ENCODE data around the gene ISG15. TPM values are rescaled to one million over a fixed set of nuclear protein-coding genes. Genes with fewer than 3 reads are reported as not detected.
"Not testable (repeated sequence)": the region's sequence is repeated elsewhere in the genome, so short reads cannot be mapped to it uniquely, and the experiment has no call there.

Gene ISG15
- total RNA-seq, 1 donor: 90.5 TPM

DNA sequence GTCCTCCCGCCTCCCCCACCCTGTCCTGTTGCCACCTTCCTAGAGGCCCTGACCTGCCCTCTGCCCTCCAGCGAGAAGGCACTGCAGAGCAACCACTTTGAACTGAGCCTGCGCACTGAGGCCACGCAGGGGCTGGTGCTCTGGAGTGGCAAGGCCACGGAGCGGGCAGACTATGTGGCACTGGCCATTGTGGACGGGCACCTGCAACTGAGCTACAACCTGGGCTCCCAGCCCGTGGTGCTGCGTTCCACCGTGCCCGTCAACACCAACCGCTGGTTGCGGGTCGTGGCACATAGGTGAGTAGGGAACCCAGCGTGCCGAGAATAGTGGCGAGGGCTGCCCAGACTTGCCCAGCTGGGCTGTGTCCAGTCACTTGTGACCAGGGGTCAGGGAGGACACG, 40.4 kb downstream of the ISG15 start:
- H3K27ac ChIP-seq (ENCODE audit: low read depth, low read length): no peak overlapping the region
- H3K79me2 ChIP-seq (ENCODE audit: insufficient read depth, low read length): no peaks in the 10 kb centered on the region
- H3K9me3 ChIP-seq (ENCODE audit: low read depth, low read length): no peaks in the 10 kb centered on the region
- H3K27me3 ChIP-seq (ENCODE audit: insufficient read depth, low read length): peaks cover 8% of the 10 kb centered on the region
- TF ChIP-seq, protein P1, sequence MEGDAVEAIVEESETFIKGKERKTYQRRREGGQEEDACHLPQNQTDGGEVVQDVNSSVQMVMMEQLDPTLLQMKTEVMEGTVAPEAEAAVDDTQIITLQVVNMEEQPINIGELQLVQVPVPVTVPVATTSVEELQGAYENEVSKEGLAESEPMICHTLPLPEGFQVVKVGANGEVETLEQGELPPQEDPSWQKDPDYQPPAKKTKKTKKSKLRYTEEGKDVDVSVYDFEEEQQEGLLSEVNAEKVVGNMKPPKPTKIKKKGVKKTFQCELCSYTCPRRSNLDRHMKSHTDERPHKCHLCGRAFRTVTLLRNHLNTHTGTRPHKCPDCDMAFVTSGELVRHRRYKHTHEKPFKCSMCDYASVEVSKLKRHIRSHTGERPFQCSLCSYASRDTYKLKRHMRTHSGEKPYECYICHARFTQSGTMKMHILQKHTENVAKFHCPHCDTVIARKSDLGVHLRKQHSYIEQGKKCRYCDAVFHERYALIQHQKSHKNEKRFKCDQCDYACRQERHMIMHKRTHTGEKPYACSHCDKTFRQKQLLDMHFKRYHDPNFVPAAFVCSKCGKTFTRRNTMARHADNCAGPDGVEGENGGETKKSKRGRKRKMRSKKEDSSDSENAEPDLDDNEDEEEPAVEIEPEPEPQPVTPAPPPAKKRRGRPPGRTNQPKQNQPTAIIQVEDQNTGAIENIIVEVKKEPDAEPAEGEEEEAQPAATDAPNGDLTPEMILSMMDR (IDR thresholded peaks at IDR 0.05; ENCODE audit: extremely low read depth, low read depth, low read length): no peak
- H4K20me1 ChIP-seq (ENCODE audit: insufficient read depth, low read length): no peaks in the 10 kb centered on the region
- H3K4me3 ChIP-seq (ENCODE audit: insufficient read depth, low read length): no peak overlapping the region
- H3K36me3 ChIP-seq (ENCODE audit: insufficient read depth, low read length): no peaks in the 10 kb centered on the region
- H3K4me2 ChIP-seq (ENCODE audit: insufficient read depth, low read length): no peak overlapping the region
- DNase-seq (ENCODE audit: insufficient read length, low spot score, missing footprints): no peak
- no peak overlapping the region for H2AFZ ChIP-seq (ENCODE audit: low read length)
- no peaks in the 10 kb centered on the region for H3K4me1 ChIP-seq (ENCODE audit: insufficient read depth, low read length)

DNA sequence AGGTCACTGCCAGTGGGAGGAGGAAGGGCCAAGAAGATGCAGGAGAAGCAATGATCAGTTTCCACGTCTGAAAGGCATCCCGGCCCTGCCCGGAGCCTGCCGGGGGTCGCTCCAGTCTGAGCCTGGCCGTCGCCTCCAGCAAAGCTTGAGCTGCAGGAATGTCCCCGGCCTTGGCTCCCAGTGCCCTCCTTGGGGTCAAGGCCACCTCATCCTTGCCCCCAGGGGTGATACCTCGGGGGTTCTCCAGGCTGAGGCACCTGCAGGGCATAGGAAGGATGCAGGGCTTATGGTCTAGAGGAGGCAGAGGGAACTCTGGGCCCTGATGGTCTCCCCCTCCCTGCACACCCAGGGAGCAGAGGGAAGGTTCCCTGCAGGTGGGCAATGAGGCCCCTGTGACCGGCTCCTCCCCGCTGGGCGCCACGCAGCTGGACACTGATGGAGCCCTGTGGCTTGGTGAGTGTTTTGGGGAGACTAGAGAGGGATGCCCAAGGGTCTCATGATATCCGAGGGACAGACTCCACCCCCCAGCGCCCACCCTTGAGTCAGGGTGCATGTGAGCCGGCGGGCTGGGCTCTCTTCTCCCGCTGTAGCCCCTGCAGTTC, 40.9 kb downstream of the ISG15 start:
- TF ChIP-seq, protein P1 (IDR thresholded peaks at IDR 0.05; ENCODE audit: extremely low read depth, low read depth, low read length): no peak
- Histone ChIP-seq H3K36me3 (ENCODE audit: insufficient read depth, low read length) (no peaks in the 10 kb centered on the region), H3K4me2 (ENCODE audit: insufficient read depth, low read length) (no peak overlapping the region), H3K4me3 (ENCODE audit: insufficient read depth, low read length) (no peak overlapping the region), H2AFZ (ENCODE audit: low read length) (no peak overlapping the region), H3K27me3 (ENCODE audit: insufficient read depth, low read length) (peaks cover 11% of the 10 kb centered on the region), H3K9me3 (ENCODE audit: low read depth, low read length) (no peaks in the 10 kb centered on the region), H4K20me1 (ENCODE audit: insufficient read depth, low read length) (no peaks in the 10 kb centered on the region), H3K79me2 (ENCODE audit: insufficient read depth, low read length) (no peaks in the 10 kb centered on the region), H3K27ac (ENCODE audit: low read depth, low read length) (no peak overlapping the region), H3K4me1 (ENCODE audit: insufficient read depth, low read length) (no peaks in the 10 kb centered on the region)
- no peak for DNase-seq (ENCODE audit: insufficient read length, low spot score, missing footprints)

DNA sequence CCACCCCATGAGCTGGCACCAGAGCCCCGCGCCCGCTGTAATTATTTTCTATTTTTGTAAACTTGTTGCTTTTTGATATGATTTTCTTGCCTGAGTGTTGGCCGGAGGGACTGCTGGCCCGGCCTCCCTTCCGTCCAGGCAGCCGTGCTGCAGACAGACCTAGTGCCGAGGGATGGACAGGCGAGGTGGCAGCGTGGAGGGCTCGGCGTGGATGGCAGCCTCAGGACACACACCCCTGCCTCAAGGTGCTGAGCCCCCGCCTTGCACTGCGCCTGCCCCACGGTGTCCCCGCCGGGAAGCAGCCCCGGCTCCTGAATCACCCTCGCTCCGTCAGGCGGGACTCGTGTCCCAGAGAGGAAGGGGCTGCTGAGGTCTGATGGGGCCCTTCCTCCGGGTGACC, 41.7 kb downstream of the ISG15 start:
- H3K9me3 ChIP-seq (ENCODE audit: low read depth, low read length): no peaks in the 10 kb centered on the region
- H3K36me3 ChIP-seq (ENCODE audit: insufficient read depth, low read length): no peaks in the 10 kb centered on the region
- H3K4me3 ChIP-seq (ENCODE audit: insufficient read depth, low read length): no peak overlapping the region
- TF ChIP-seq, protein P1 (IDR thresholded peaks at IDR 0.05; ENCODE audit: extremely low read depth, low read depth, low read length): no peak
- no peak overlapping the region for H3K4me2 ChIP-seq (ENCODE audit: insufficient read depth, low read length)
- no peaks in the 10 kb centered on the region for H4K20me1 ChIP-seq (ENCODE audit: insufficient read depth, low read length)
- peaks cover 16% of the 10 kb centered on the region for H3K27me3 ChIP-seq (ENCODE audit: insufficient read depth, low read length)
- no peaks in the 10 kb centered on the region for H3K4me1 ChIP-seq (ENCODE audit: insufficient read depth, low read length)
- DNase-seq (ENCODE audit: insufficient read length, low spot score, missing footprints): no peak
- H3K27ac ChIP-seq (ENCODE audit: low read depth, low read length): no peak overlapping the region
- H3K79me2 ChIP-seq (ENCODE audit: insufficient read depth, low read length): no peaks in the 10 kb centered on the region
- no peak overlapping the region for H2AFZ ChIP-seq (ENCODE audit: low read length)

DNA sequence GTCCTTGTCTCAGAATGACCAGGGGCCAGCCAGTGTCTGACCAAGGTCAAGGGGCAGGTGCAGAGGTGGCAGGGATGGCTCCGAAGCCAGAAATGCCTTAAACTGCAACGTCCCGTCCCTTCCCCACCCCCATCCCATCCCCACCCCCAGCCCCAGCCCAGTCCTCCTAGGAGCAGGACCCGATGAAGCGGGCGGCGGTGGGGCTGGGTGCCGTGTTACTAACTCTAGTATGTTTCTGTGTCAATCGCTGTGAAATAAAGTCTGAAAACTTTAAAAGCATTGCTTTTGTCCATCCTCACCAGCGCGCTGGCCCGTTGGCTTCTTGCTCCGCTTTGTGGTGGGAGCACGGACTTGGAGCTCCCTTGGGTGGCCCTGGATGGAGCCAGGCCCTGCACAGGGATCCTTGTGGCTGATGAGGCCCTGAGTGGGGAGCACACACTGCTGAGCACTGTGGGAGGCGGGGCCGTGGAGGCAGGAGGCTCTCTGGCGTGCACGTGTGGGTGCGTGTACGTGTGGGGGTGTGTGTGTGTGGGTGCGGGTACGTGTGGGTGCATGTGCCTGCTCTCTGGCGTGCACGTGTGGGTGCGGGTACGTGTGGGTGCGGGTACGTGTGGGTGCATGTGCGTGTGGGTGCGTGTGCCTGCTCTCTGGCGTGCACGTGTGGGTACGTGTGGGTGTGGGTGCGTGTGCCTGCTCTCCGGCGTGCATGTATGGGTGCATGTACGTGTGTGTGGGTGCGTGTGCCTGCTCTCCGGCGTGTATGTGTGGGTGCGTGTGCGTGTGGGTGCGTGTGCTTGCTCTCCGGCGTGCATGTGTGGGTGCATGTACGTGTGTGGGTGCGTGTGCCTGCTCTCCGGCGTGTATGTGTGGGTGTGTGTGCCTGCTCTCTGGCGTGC, 42.8 kb downstream of the ISG15 start:
- Histone ChIP-seq H3K36me3 (ENCODE audit: insufficient read depth, low read length) (no peaks in the 10 kb centered on the region), H4K20me1 (ENCODE audit: insufficient read depth, low read length) (no peaks in the 10 kb centered on the region), H3K27me3 (ENCODE audit: insufficient read depth, low read length) (peaks cover 27% of the 10 kb centered on the region), H3K4me1 (ENCODE audit: insufficient read depth, low read length) (no peaks in the 10 kb centered on the region), H3K79me2 (ENCODE audit: insufficient read depth, low read length) (no peaks in the 10 kb centered on the region), H3K27ac (ENCODE audit: low read depth, low read length) (no peak overlapping the region), H3K9me3 (ENCODE audit: low read depth, low read length) (no peaks in the 10 kb centered on the region), H2AFZ (ENCODE audit: low read length) (no peak overlapping the region), H3K4me2 (ENCODE audit: insufficient read depth, low read length) (no peak overlapping the region), H3K4me3 (ENCODE audit: insufficient read depth, low read length) (no peak overlapping the region)
- TF ChIP-seq, protein P1 (IDR thresholded peaks at IDR 0.05; ENCODE audit: extremely low read depth, low read depth, low read length): no peak
- DNase-seq (ENCODE audit: insufficient read length, low spot score, missing footprints): no peak

DNA sequence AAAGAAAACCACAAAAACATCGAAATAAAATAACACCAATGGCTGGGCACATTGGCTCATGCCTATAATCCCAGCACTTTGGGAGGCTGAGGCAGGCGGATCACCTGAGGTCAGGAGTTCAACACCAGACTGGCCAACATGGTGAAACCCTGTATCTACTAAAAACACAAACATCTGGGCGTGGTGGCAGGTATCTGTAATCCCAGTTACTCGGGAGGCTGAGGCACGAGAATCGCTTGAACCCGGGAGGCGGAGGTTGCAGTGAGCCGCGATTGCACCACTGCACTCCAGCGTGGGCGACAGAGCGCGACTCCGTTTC, 44.4 kb downstream of the ISG15 start:
- not testable (repeated sequence) for DNase-seq (ENCODE audit: insufficient read length, low spot score, missing footprints); H2AFZ ChIP-seq (ENCODE audit: low read length); H3K36me3 ChIP-seq (ENCODE audit: insufficient read depth, low read length); H3K4me3 ChIP-seq (ENCODE audit: insufficient read depth, low read length); H3K27ac ChIP-seq (ENCODE audit: low read depth, low read length); H3K4me1 ChIP-seq (ENCODE audit: insufficient read depth, low read length); H3K9me3 ChIP-seq (ENCODE audit: low read depth, low read length); H3K4me2 ChIP-seq (ENCODE audit: insufficient read depth, low read length); H4K20me1 ChIP-seq (ENCODE audit: insufficient read depth, low read length); H3K79me2 ChIP-seq (ENCODE audit: insufficient read depth, low read length)
- peaks cover 35% of the 10 kb centered on the region for H3K27me3 ChIP-seq (ENCODE audit: insufficient read depth, low read length)
